ENCODE data around the gene URM1.

URM1 gene

DNA sequence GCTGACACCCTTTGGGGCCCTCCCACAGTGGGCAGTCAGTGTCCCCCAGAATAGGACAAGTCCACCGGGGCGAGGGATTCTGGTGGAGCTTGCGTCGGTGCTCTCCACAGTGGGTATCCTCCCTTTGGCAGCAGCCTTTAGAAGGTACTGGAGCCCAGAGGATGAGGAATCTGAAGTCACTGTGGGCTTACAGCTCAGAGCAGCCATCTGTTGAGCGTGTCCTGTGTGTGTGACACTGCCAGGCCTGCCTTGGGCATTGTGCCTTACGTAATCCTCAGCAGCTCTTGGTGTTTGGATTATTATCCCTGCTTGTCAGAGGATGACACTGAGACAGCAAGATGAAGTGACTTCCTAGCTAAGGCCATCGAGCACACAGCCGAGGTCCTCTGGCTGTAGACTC, 12.6 kb downstream of the URM1 start:
- Histone ChIP-seq H2AFZ (ENCODE audit: low read length) (no peak overlapping the region), H3K4me1 (ENCODE audit: insufficient read depth, low read length, severe bottlenecking) (no peaks in the 10 kb centered on the region), H3K9ac (ENCODE audit: low read length) (no peak overlapping the region), H3K4me2 (ENCODE audit: low read length) (no peak overlapping the region), H3K27ac (ENCODE audit: low read depth, low read length, poor library complexity, severe bottlenecking) (no peak overlapping the region), H3F3A (ENCODE audit: insufficient read depth, low read length) (no peaks in the 10 kb centered on the region), H3K79me2 (ENCODE audit: insufficient read depth, low read length) (no peaks in the 10 kb centered on the region), H3K9me2 (ENCODE audit: low read depth, low read length) (no peaks in the 10 kb centered on the region), H3K4me3 (ENCODE audit: low read depth, low read length, poor library complexity, severe bottlenecking) (no peak overlapping the region), H4K20me1 (ENCODE audit: insufficient read depth, low read length) (no peaks in the 10 kb centered on the region), H3K9me3 (ENCODE audit: low read length) (no peaks in the 10 kb centered on the region), H3K36me3 (ENCODE audit: insufficient read depth, low read length) (peaks cover 53% of the 10 kb centered on the region), H3K27me3 (ENCODE audit: insufficient read depth, low read length) (no peaks in the 10 kb centered on the region)
- no peak for TF ChIP-seq EZH2 (IDR thresholded peaks at IDR 0.05; ENCODE audit: borderline replicate concordance, low read length)
- TF ChIP-seq, protein P1, sequence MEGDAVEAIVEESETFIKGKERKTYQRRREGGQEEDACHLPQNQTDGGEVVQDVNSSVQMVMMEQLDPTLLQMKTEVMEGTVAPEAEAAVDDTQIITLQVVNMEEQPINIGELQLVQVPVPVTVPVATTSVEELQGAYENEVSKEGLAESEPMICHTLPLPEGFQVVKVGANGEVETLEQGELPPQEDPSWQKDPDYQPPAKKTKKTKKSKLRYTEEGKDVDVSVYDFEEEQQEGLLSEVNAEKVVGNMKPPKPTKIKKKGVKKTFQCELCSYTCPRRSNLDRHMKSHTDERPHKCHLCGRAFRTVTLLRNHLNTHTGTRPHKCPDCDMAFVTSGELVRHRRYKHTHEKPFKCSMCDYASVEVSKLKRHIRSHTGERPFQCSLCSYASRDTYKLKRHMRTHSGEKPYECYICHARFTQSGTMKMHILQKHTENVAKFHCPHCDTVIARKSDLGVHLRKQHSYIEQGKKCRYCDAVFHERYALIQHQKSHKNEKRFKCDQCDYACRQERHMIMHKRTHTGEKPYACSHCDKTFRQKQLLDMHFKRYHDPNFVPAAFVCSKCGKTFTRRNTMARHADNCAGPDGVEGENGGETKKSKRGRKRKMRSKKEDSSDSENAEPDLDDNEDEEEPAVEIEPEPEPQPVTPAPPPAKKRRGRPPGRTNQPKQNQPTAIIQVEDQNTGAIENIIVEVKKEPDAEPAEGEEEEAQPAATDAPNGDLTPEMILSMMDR (IDR thresholded peaks at IDR 0.05; ENCODE audit: low read length) = no peak

DNA sequence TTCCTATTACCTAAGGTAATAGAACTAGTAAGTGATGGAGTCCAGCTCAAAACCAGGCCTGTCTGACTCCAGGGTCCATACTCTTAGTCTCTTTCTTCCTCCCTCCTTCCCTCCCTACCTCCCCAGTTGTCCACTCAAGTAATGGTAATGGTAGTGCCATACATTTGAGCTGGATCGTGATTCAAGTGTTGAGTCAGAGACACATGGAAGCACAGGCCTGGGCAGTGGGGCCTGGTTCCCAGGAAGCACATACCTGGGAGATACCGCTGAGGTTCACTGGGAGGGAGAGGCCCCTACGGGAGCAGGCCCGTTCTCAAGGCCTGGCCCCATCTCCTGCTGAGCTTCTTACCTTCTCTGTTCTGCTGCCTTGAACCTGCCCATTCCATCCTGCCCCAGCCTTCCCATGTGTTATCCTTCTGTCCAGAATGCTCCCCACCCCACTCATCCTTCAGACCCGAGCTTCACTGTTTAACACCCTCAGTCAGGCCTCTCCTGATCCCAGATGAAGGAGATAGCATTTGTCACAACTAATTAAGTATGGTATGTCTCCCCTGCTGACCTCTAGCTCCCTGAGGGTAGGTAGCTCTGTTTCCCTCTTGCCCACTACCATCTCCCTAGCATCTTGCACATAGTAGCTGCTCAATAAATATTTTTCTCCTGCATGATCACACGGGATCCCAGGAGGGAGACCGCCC, 13.8 kb downstream of the URM1 start:
- H3K4me1 ChIP-seq (ENCODE audit: insufficient read depth, low read length, severe bottlenecking) = no peaks in the 10 kb centered on the region
- no peaks in the 10 kb centered on the region for H4K20me1 ChIP-seq (ENCODE audit: insufficient read depth, low read length)
- no peak overlapping the region for H2AFZ ChIP-seq (ENCODE audit: low read length)
- H3K27me3 ChIP-seq (ENCODE audit: insufficient read depth, low read length) = no peaks in the 10 kb centered on the region
- H3K4me2 ChIP-seq (ENCODE audit: low read length) = no peak overlapping the region
- no peak for TF ChIP-seq EZH2 (IDR thresholded peaks at IDR 0.05; ENCODE audit: borderline replicate concordance, low read length)
- TF ChIP-seq, protein P1 (IDR thresholded peaks at IDR 0.05; ENCODE audit: low read length) = no peak
- H3K79me2 ChIP-seq (ENCODE audit: insufficient read depth, low read length) = no peaks in the 10 kb centered on the region
- H3K9me2 ChIP-seq (ENCODE audit: low read depth, low read length) = no peaks in the 10 kb centered on the region
- H3F3A ChIP-seq (ENCODE audit: insufficient read depth, low read length) = no peaks in the 10 kb centered on the region
- no peak overlapping the region for H3K4me3 ChIP-seq (ENCODE audit: low read depth, low read length, poor library complexity, severe bottlenecking)
- H3K9ac ChIP-seq (ENCODE audit: low read length) = no peak overlapping the region
- H3K9me3 ChIP-seq (ENCODE audit: low read length) = no peaks in the 10 kb centered on the region
- H3K27ac ChIP-seq (ENCODE audit: low read depth, low read length, poor library complexity, severe bottlenecking) = no peak overlapping the region
- peaks cover 54% of the 10 kb centered on the region for H3K36me3 ChIP-seq (ENCODE audit: insufficient read depth, low read length)

DNA sequence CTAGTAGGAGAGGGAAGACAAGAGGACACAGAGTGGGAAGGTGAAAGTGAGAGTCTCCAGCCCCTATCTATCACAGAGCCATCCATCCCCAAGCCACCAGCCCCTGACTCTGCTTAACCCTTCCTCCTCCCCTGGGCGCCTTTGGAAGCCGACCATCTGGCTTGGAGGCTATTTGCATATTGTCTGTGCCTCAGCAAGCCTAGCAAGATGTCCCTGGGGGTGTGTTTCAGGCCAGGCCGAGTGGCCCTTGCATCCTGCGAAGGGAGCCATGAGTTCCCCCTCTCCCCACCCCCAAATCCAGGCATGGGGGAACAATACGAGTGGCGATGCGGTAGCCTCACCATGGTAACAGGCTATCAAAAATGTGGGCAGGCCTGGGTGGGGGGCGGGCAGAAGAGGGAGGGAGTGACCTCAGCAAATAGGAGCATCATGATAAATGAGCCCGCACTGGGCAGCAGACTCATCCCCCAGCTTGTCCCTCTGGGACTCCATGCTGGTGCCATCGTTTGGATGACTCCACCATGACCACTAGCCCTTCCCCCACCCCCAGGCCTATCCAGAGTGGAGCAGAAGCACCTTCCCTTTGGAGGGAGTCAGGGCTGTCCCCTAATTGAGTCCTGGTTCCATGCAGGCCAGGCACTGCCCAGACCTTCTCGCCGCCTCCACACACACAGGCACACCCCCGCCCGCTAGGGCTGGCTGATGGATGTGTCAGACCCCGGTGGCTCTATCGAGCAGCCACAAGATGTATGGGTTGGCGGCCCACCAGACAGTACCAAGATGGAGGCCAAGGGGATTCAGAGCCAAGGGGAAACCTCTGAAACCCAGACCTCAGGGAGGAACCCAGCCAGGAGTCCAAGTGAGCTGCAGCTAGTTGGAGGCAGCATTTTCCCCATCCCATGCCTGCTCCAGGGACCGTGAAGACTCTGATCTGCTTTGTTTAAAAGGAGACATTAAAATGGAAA, 14.6 kb downstream of the URM1 start:
- Histone ChIP-seq H4K20me1 (ENCODE audit: insufficient read depth, low read length) (no peaks in the 10 kb centered on the region), H3K4me1 (ENCODE audit: insufficient read depth, low read length, severe bottlenecking) (no peaks in the 10 kb centered on the region), H3K27ac (ENCODE audit: low read depth, low read length, poor library complexity, severe bottlenecking) (no peak overlapping the region), H3K9ac (ENCODE audit: low read length) (no peak overlapping the region), H3K9me2 (ENCODE audit: low read depth, low read length) (no peaks in the 10 kb centered on the region), H3K27me3 (ENCODE audit: insufficient read depth, low read length) (no peaks in the 10 kb centered on the region), H3K9me3 (ENCODE audit: low read length) (no peaks in the 10 kb centered on the region), H3K36me3 (ENCODE audit: insufficient read depth, low read length) (peaks cover 50% of the 10 kb centered on the region), H3K4me2 (ENCODE audit: low read length) (no peak overlapping the region), H3K79me2 (ENCODE audit: insufficient read depth, low read length) (no peaks in the 10 kb centered on the region), H2AFZ (ENCODE audit: low read length) (no peak overlapping the region), H3F3A (ENCODE audit: insufficient read depth, low read length) (no peaks in the 10 kb centered on the region), H3K4me3 (ENCODE audit: low read depth, low read length, poor library complexity, severe bottlenecking) (no peak overlapping the region)
- no peak for TF ChIP-seq EZH2 (IDR thresholded peaks at IDR 0.05; ENCODE audit: borderline replicate concordance, low read length)
- TF ChIP-seq, protein P1 (IDR thresholded peaks at IDR 0.05; ENCODE audit: low read length) = no peak

Data from OCI-LY1 (cell line).